ENCODE measurements around the gene FOXC1. TPM values are rescaled to one million over a fixed set of nuclear protein-coding genes. Genes with fewer than 3 reads are reported as not detected.

FOXC1 gene
- total RNA-seq, 1 experiment from 2014 or later = 16.5 TPM

- Mint-ChIP-seq H3K36me3 (ENCODE audit: insufficient read depth, unreplicated experiment) (peaks cover 6% of the 10 kb centered on the region), H3K27ac (ENCODE audit: unreplicated experiment) (no peak overlapping the region), H3K4me3 (ENCODE audit: low read depth, unreplicated experiment) (no peak overlapping the region), H3K27me3 (ENCODE audit: unreplicated experiment) (no peaks in the 10 kb centered on the region), H3K4me1 (ENCODE audit: low read depth, unreplicated experiment) (peaks cover 40% of the 10 kb centered on the region), H3K9me3 (ENCODE audit: low read depth, unreplicated experiment) (no peaks in the 10 kb centered on the region)
- no TSS peak for BruUV-seq (replicated peaks)
- intact Hi-C loops (cut with micrococcal nuclease; ENCODE audit: unreplicated experiment) = loop anchor here (5.0 kb wide), 1 partner anchor 43 kb away; no protein-coding TSS in a partner anchor
- CTCF ChIA-PET = no interaction called here
- no peak for TF ChIP-seq CTCF (IDR thresholded peaks at IDR 0.05; ENCODE audit: unreplicated experiment)
- DNase-seq = no peak
Observed at GRCh38 chr6:1643830-1644445, 34.2 kb downstream of the FOXC1 start.

DNA sequence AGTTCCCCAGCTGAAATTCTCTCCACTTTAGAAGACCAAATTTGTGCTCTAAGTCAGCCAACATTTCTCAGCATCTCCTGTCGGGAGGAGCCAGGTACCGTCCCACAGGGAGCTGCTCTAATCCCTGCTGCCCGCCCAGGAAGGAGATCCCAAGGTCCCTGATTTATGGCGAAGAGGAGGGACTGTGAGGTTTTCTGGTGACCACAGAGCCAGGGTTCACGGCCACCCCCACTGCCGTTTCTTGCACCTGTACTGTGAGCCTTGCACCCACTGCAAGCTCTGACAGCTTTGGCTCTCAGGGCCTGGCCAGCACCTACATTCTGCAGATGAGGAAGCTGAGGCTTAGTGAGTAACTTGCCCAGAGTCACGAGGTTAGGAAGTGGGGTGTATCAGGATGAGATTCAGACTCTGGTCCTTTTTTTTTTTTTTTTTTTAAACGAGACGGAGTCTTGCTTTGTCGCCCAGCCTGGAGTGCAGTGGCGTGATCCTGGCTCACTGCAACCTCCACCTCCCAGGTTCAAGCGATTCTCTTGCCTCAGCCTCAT is 34.9 kb downstream of the FOXC1 start:
- CTCF ChIA-PET = no interaction called here
- no TSS peak for BruUV-seq (replicated peaks)
- TF ChIP-seq CTCF (IDR thresholded peaks at IDR 0.05; ENCODE audit: unreplicated experiment) = no peak
- H3K27me3 Mint-ChIP-seq (ENCODE audit: unreplicated experiment) = no peaks in the 10 kb centered on the region
- peaks cover 6% of the 10 kb centered on the region for H3K36me3 Mint-ChIP-seq (ENCODE audit: insufficient read depth, unreplicated experiment)
- no peak for DNase-seq
- H3K4me1 Mint-ChIP-seq (ENCODE audit: low read depth, unreplicated experiment) = peaks cover 40% of the 10 kb centered on the region
- H3K9me3 Mint-ChIP-seq (ENCODE audit: low read depth, unreplicated experiment) = no peaks in the 10 kb centered on the region
- no peak overlapping the region for H3K27ac Mint-ChIP-seq (ENCODE audit: unreplicated experiment)
- intact Hi-C loops (cut with micrococcal nuclease; ENCODE audit: unreplicated experiment) = loop anchor here (5.0 kb wide), 1 partner anchor 43 kb away; no protein-coding TSS in a partner anchor
- no peak overlapping the region for H3K4me3 Mint-ChIP-seq (ENCODE audit: low read depth, unreplicated experiment)

DNA sequence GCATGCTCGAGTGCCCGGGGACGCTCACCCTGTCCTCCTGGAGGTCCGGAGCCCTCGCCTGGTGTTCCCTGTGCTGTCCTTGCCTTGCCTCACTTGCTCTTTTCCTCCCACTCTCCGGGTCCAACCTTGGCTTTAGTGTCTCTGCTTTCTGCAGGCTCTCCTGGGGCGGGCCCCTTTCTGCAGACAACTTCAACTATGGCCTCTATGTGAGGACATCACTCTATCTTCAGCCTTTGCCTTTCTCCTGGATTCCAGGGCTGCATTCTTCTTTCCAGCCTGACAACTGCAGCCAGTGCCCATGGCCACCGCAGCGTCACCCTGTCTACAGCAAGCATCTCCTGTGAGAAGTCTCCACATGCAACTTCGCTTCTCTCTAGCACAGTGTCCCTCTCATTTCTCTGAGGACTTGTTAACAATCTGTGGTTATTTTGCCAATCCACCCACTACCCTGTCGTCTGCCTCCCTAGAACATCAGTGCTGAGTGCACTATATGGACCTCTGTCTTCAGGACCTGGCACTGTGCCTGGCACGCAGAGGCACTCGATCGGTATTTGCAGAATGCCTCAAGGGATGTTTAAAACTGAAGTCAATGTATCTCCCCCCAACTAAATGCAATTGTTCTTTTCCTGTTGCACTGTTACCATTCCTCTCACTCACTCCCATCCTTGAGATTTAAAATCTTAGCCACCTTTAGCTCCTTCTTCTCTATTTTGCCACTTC is 35.9 kb downstream of the FOXC1 start:
- H3K4me3 Mint-ChIP-seq (ENCODE audit: low read depth, unreplicated experiment) = no peak overlapping the region
- no peak overlapping the region for H3K27ac Mint-ChIP-seq (ENCODE audit: unreplicated experiment)
- peaks cover under 1% of the 10 kb centered on the region for H3K36me3 Mint-ChIP-seq (ENCODE audit: insufficient read depth, unreplicated experiment)
- H3K9me3 Mint-ChIP-seq (ENCODE audit: low read depth, unreplicated experiment) = no peaks in the 10 kb centered on the region
- TF ChIP-seq CTCF (IDR thresholded peaks at IDR 0.05; ENCODE audit: unreplicated experiment) = no peak
- CTCF ChIA-PET = no interaction called here
- H3K4me1 Mint-ChIP-seq (ENCODE audit: low read depth, unreplicated experiment) = peaks cover 35% of the 10 kb centered on the region
- H3K27me3 Mint-ChIP-seq (ENCODE audit: unreplicated experiment) = no peaks in the 10 kb centered on the region
- BruUV-seq (replicated peaks) = no TSS peak
- DNase-seq = no peak
- intact Hi-C loops (cut with micrococcal nuclease; ENCODE audit: unreplicated experiment) = no loop called here

DNA sequence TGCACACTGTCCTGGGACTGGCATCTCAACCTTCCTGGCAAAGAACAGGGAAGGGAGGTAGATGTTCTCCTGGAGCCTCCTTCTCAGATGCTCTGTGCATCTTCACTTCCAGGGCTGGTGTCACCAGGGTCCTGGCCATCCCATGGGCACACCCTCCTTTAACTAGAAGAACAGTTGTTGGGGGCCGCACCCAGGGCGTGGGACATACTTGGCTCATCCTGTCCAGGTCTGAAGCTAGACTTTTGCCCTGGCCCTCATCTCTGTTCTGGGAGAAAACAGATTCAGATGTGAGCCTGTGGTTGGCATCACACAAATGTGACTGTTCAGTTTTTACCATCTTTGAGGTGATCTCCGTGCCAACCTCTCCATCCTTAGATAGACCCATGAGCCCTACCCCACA is 41.6 kb downstream of the FOXC1 start:
- no TSS peak for BruUV-seq (replicated peaks)
- CTCF ChIA-PET = interaction anchor here (0.6 kb wide), 1 partner anchor 19 kb away, joined by 6 read pairs; no protein-coding TSS in a partner anchor
- H3K27ac Mint-ChIP-seq (ENCODE audit: unreplicated experiment) = no peak overlapping the region

More for the DNA sequence above, 41.6 kb downstream of the FOXC1 start:
- Mint-ChIP-seq H3K9me3 (ENCODE audit: low read depth, unreplicated experiment) (no peaks in the 10 kb centered on the region), H3K36me3 (ENCODE audit: insufficient read depth, unreplicated experiment) (peaks cover 5% of the 10 kb centered on the region), H3K4me3 (ENCODE audit: low read depth, unreplicated experiment) (no peak overlapping the region), H3K27me3 (ENCODE audit: unreplicated experiment) (no peaks in the 10 kb centered on the region), H3K4me1 (ENCODE audit: low read depth, unreplicated experiment) (no peaks in the 10 kb centered on the region)
- DNase-seq = no peak
- intact Hi-C loops (cut with micrococcal nuclease; ENCODE audit: unreplicated experiment) = no loop called here
- TF ChIP-seq CTCF (IDR thresholded peaks at IDR 0.05; ENCODE audit: unreplicated experiment) = no peak
